K562 (cell line): Measurements from ENCODE around the gene CTDSPL. TPM values are rescaled to one million over a fixed set of nuclear protein-coding genes. Genes with fewer than 3 reads are reported as not detected.

Source experiments
- ATAC-seq: fragments of 200-7000 bp; cut with Tn5 transposase; 3 replicates; pipeline ENCODE4 v1.9.1; 2020; ENCODE audit warnings: moderate library complexity
- BruUV-seq: library from RNA; stranded (reverse); fragments of 400-500 nt; replicated peaks from 2 replicates; lab custom pipeline; 2021; lab: Mats Ljungman, UMichigan
- CTCF ChIA-PET: fragments of 300-600 bp; formaldehyde crosslinking; extraction: SDS; loops from one replicate; lab custom pipeline; 2021; ENCODE audit warnings: low intra/inter-chr PET ratio; lab: Yijun Ruan, JAX
- POLR2A ChIA-PET: fragments of 300-600, 350-650 bp; sonication (Branson Sonifier 250); formaldehyde crosslinking; extraction: SDS; loops from one replicate; lab custom pipeline; 2021; ENCODE audit warnings: antibody characterized with exemption, inconsistent platforms; lab: Yijun Ruan, JAX
- DNase-seq, 4 experiments: peaks; one replicate each; pipeline versions ENCODE4 v3.0.0 to v3.0.0-alpha.2; 2011 to 2018; ENCODE audit warnings: low spot score in 3 of 4, mixed read lengths in 3 of 4; ENCODE audit errors: extremely low read depth in 1 of 4
- FAIRE-seq: peaks from 2 replicates; lab custom pipeline; 2011; peaks lifted over from hg19 to GRCh38; lab: Jason Lieb, UNC
- H2AFZ ChIP-seq: 2 replicates; pipeline ENCODE4 v1.6.0; 2011; ENCODE audit warnings: low read depth, low read length, control low read depth, inconsistent platforms
- H3K27ac ChIP-seq: fragments of 200-600 bp; 3 replicates; pipeline ENCODE4 v1.8.0; 2011; ENCODE audit warnings: low read depth, mild to moderate bottlenecking, control low read depth, inconsistent platforms, low read length, moderate library complexity, mixed read lengths; ENCODE audit errors: extremely low read depth
- H3K27me3 ChIP-seq, 2 experiments: fragments of 300-600 bp in 1 of 2; 2 replicates in 1 of 2; 3 replicates in 1 of 2; pipeline versions ENCODE4 v1.6.0 to v1.8.0; 2011; ENCODE audit warnings: inconsistent platforms in 2 of 2, low read length in 2 of 2, mild to moderate bottlenecking in 1 of 2, mixed read lengths in 1 of 2, moderate library complexity in 1 of 2; ENCODE audit not compliant: control insufficient read depth in 2 of 2, insufficient read depth in 2 of 2
- H3K36me3 ChIP-seq: fragments of 300-600 bp; 3 replicates; pipeline ENCODE4 v1.8.0; 2011; ENCODE audit warnings: mild to moderate bottlenecking, low read length, inconsistent platforms; ENCODE audit not compliant: control insufficient read depth, insufficient read depth
- H3K4me1 ChIP-seq, 2 experiments: fragments of 200-600 bp in 1 of 2; replicated peaks in 1 of 2; 2 replicates in 1 of 2; 3 replicates in 1 of 2; pipeline versions ENCODE4 v1.5.1 to v1.8.0; 2011; ENCODE audit warnings: inconsistent platforms in 2 of 2, low read length in 2 of 2, mild to moderate bottlenecking in 1 of 2, mixed read lengths in 1 of 2, moderate library complexity in 1 of 2; ENCODE audit not compliant: control insufficient read depth in 2 of 2, insufficient read depth in 2 of 2
- H3K4me2 ChIP-seq: 2 replicates; pipeline ENCODE4 v1.6.1; 2011; ENCODE audit warnings: low read length, control low read depth, inconsistent platforms, mixed read lengths; ENCODE audit not compliant: insufficient read depth
- H3K4me3 ChIP-seq: fragments of 200-600 bp; sonication (generic), shearing (Covaris generic); 2 replicates; pipeline ENCODE4 v1.5.1; 2016; ENCODE audit warnings: control low read depth, inconsistent platforms
- H3K79me2 ChIP-seq: fragments of 200-600 bp; 3 replicates; pipeline ENCODE4 v1.8.0; 2011; ENCODE audit warnings: low read length, inconsistent platforms; ENCODE audit not compliant: control insufficient read depth, insufficient read depth
- H3K9ac ChIP-seq, 2 experiments: 2 replicates each; pipeline versions ENCODE4 v1.6.0 to v1.6.1; 2011; ENCODE audit warnings: low read depth in 2 of 2, low read length in 2 of 2, control low read depth in 1 of 2, inconsistent platforms in 1 of 2, mild to moderate bottlenecking in 1 of 2, mixed read lengths in 1 of 2; ENCODE audit not compliant: insufficient read depth in 1 of 2
- H3K9me1 ChIP-seq: one replicate; pipeline ENCODE4 v1.6.0; 2011; ENCODE audit warnings: inconsistent platforms, mild to moderate bottlenecking, low read length, moderate library complexity; ENCODE audit not compliant: control insufficient read depth, insufficient read depth
- H3K9me3 ChIP-seq: replicated peaks from 2 replicates; pipeline ENCODE4 v1.5.1; 2011; ENCODE audit warnings: low read depth, low read length, inconsistent platforms; ENCODE audit not compliant: control insufficient read depth, insufficient read depth
- H4K20me1 ChIP-seq: replicated peaks from 2 replicates; pipeline ENCODE4 v1.6.1; 2011; ENCODE audit warnings: low read length, inconsistent platforms, mixed read lengths; ENCODE audit not compliant: control insufficient read depth, insufficient read depth
- ADNP ChIP-seq: fragments of 200-800 bp; sonication (Bioruptor generic); IDR thresholded peaks from 2 replicates; pipeline ENCODE4 v1.6.1; 2016; ENCODE audit warnings: missing genetic modification characterization, missing compliant biosample characterization
- CSDE1 ChIP-seq, 2 experiments: fragments of 450-650 bp; IDR thresholded peaks; 2 replicates each; pipeline ENCODE4 v1.6.1; 2016; ENCODE audit warnings: mild to moderate bottlenecking in 1 of 2
- GATAD2A ChIP-seq: fragments of 450-650 bp; IDR thresholded peaks from 2 replicates; pipeline ENCODE4 v1.6.1; 2017
- HLTF ChIP-seq: fragments of 450-650 bp; IDR thresholded peaks from 2 replicates; pipeline ENCODE4 v1.6.1; 2016
- KAT7 ChIP-seq: sonication (generic); formaldehyde crosslinking; IDR thresholded peaks from 2 replicates; pipeline ENCODE4 v1.8.0; 2022; ENCODE audit warnings: missing genetic modification reagents, mild to moderate bottlenecking, borderline replicate concordance
- LCOR ChIP-seq: sonication (generic); formaldehyde crosslinking; IDR thresholded peaks from 2 replicates; pipeline ENCODE4 v1.8.0; 2022; ENCODE audit warnings: mild to moderate bottlenecking, missing genetic modification reagents
- MED1 ChIP-seq: sonication (generic); formaldehyde crosslinking; IDR thresholded peaks from 2 replicates; pipeline ENCODE4 v1.8.1; 2023; ENCODE audit warnings: missing genetic modification reagents, borderline replicate concordance
- RAD21 ChIP-seq, 2 experiments: fragments of 250-450 bp in 1 of 2; fragments of 450-650 bp in 1 of 2; sonication (Bioruptor Pico) in 1 of 2; formaldehyde crosslinking in 1 of 2; IDR thresholded peaks in 1 of 2; conservative IDR thresholded peaks in 1 of 2; 2 replicates each; pipeline versions ENCODE4 v1.4.0 to v1.8.0; 2020 to 2022; ENCODE audit warnings: mild to moderate bottlenecking in 2 of 2, moderate library complexity in 1 of 2
- RHOXF2B ChIP-seq: fragments of 250-450 bp; sonication (Bioruptor Pico); conservative IDR thresholded peaks from 2 replicates; pipeline ENCODE4 v1.5.1; 2021
- SMAD1 ChIP-seq: fragments of 150-350 bp; IDR thresholded peaks from 2 replicates; pipeline ENCODE4 v1.6.1; 2014; ENCODE audit warnings: low read length, low read depth; ENCODE audit not compliant: partially characterized antibody
- SNIP1 ChIP-seq: fragments of 450-650 bp; IDR thresholded peaks from 2 replicates; pipeline ENCODE4 v1.7.1; 2017; ENCODE audit warnings: low read depth, mild to moderate bottlenecking
- TBL1XR1 ChIP-seq, 2 experiments: IDR thresholded peaks; 2 replicates each; pipeline ENCODE4 v1.6.1; 2012; ENCODE audit warnings: improper control_type of control experiment in 2 of 2, low read length in 2 of 2, mild to moderate bottlenecking in 1 of 2
- TSC22D4 ChIP-seq: fragments of 450-650 bp; IDR thresholded peaks from 2 replicates; pipeline ENCODE4 v1.6.1; 2016; ENCODE audit warnings: missing genetic modification characterization, missing biosample characterization, control low read depth
- YY1 ChIP-seq, 3 experiments: IDR thresholded peaks; 2 replicates each; pipeline ENCODE4 v1.6.1; 2011; ENCODE audit warnings: low read length in 2 of 3, mild to moderate bottlenecking in 2 of 3, moderate library complexity in 2 of 3, borderline replicate concordance in 1 of 3, control low read depth in 1 of 3, low read depth in 1 of 3; ENCODE audit not compliant: insufficient read depth in 3 of 3, insufficient replicate concordance in 2 of 3, control insufficient read depth in 1 of 3, insufficient read length in 1 of 3; ENCODE audit errors: extremely low read depth in 1 of 3
- ZNF507 ChIP-seq: conservative IDR thresholded peaks from 2 replicates; pipeline ENCODE4 v1.6.1; 2017; ENCODE audit warnings: missing genetic modification characterization, missing compliant biosample characterization
- WGBS: fragments of 100-300 bp; shearing (Covaris generic); methylation state at CpG from one replicate; pipeline ENCODE4 v1.1.6; 2016; ENCODE audit warnings: low coverage, mixed read lengths; ENCODE audit not compliant: insufficient coverage; ENCODE audit errors: missing lambda C conversion rate; 5-methylcytosine and 5-hydroxymethylcytosine counted together
- in situ Hi-C: fragments of 300-500 bp; cut with MboI; formaldehyde crosslinking; loops from 4 replicates; pipeline ENCODE4 v1.15.0; 2018; ENCODE audit warnings: inconsistent platforms, mixed read lengths
- intact Hi-C: fragments of 100-400 bp; cut with micrococcal nuclease; formaldehyde crosslinking; loops from 2 replicates; pipeline ENCODE4 v1.14.2; 2022
- polyA plus RNA-seq, 8 experiments: library from polyadenylated mRNA; depleted of rRNA in 4 of 8; stranded (reverse) in 5 of 8; unstranded in 3 of 8; fragments of >200 nt; fragmentation: Nextera tagmentation in 2 of 8; fragmentation: Illumina TruSeq in 1 of 8; extraction: Ambion mirVana in 2 of 8; extraction: Trizol in 1 of 8; gene quantifications; 2 replicates each; pipeline versions ENCODE4 v1.2.1 to v1.2.3, GENCODE V29; 2011 to 2014; ENCODE audit warnings: inconsistent platforms in 1 of 8, missing spikeins in 1 of 8
- total RNA-seq, 7 experiments: library from RNA; depleted of rRNA in 6 of 7; stranded (reverse); fragments of >200 nt in 6 of 7; fragmentation: Illumina TruSeq in 2 of 7; extraction: Trizol in 2 of 7; gene quantifications; 2 replicates each; pipeline versions ENCODE4 v1.2.1 to v1.2.3, GENCODE V29; 2011 to 2021; ENCODE audit warnings: low replicate concordance in 1 of 7

CTDSPL gene
- total and polyA plus RNA-seq, 9 of the 15 experiments (the other 6 are each of a cell fraction or from before 2014, with no cell fraction given) = 5.1 to 19.3 (median 11.3) TPM

DNA sequence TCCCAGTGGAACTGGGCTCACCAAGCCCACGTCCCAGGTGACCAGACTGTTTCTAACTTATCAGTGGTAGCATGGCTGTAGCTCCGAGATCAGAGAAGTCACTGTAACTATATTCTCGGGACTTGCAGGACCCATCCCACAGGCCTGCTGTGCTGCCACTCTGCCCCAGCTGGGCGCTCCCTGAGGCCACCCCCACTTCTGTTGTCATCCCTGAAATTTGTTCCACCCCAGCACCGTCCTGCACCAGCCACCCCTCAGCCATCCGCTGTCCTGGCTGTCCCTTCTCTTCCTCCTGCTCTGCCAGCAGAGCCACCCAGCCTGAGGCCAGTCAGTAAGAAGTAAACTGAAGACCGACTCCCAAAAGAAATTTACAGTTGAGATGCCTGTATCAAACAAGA lies 95.9 kb downstream of the CTDSPL start:
- Histone ChIP-seq H3K9me1 (no peaks in the 10 kb centered on the region), H3K4me2 (no peak overlapping the region), H3K9ac (no peak overlapping the region; a peak in 1 of 4 replicates), H3K27me3 (peaks cover 3 to 4% of the 10 kb centered on the region in 2 experiments; a peak in 1 of 5 replicates), H2AFZ (no peak overlapping the region), H3K9me3 (no peaks in the 10 kb centered on the region), H3K36me3 (no peaks in the 10 kb centered on the region), H3K4me3 (no peak overlapping the region), H3K79me2 (no peaks in the 10 kb centered on the region), H3K27ac (no peak overlapping the region), H4K20me1 (no peaks in the 10 kb centered on the region), H3K4me1 (no peaks in the 10 kb centered on the region)
- CTCF ChIA-PET = no interaction called here
- intact Hi-C loops = no loop called here
- FAIRE-seq (no peak), ATAC-seq (no peak; the same call in 1 of the 3 replicates), DNase-seq (no peak)
- no peak for TF ChIP-seq HLTF
- no peak for TF ChIP-seq TSC22D4 (tag)
- TF ChIP-seq MED1 = no peak
- no peak for TF ChIP-seq KAT7 (CRISPR knock-in tag)
- no peak for TF ChIP-seq RHOXF2B
- TF ChIP-seq CSDE1 (IDR thresholded peaks at IDR 0.05) = no peak
- TF ChIP-seq SNIP1 = no peak
- TF ChIP-seq GATAD2A = no peak
- TF ChIP-seq YY1 (IDR thresholded peaks at IDR 0.05; ENCODE audit: borderline replicate concordance in 1 of 3, control insufficient read depth in 1 of 3, extremely low read depth in 1 of 3, insufficient read depth in 3 of 3, insufficient read length in 1 of 3, insufficient replicate concordance in 2 of 3, low read depth in 1 of 3, low read length in 2 of 3) = no peak
- no peak for TF ChIP-seq SMAD1
- TF ChIP-seq ZNF507 (tag) = no peak
- TF ChIP-seq TBL1XR1 (IDR thresholded peaks at IDR 0.05; ENCODE audit: low read length in 2 of 2) = no peak
- no peak for TF ChIP-seq ADNP (tag)
- TF ChIP-seq LCOR = no peak
- no peak for TF ChIP-seq RAD21 (CRISPR knock-in tag; conservative IDR thresholded peaks at IDR 0.05 in 1 of 2, IDR thresholded peaks at IDR 0.05 in 1 of 2)
- POLR2A ChIA-PET = interaction anchor here (0.7 kb wide), 1 partner anchor 100 kb away, joined by 4 read pairs; no protein-coding TSS in a partner anchor
- no TSS peak for BruUV-seq
- 29% methylated on average over 7 of the region's 7 CpGs for WGBS
- in situ Hi-C loops = no loop called here
